Body of pancreas (tissue), 4 donors: ENCODE results near the gene TSEN34. TPM values are rescaled to one million over a fixed set of nuclear protein-coding genes. Genes with fewer than 3 reads are reported as not detected.

Experiments used
- ATAC-seq: fragments of 150-250 bp; one replicate; pipeline ENCODE4 v1.9.1; 2016
- DNase-seq, 4 donors: peaks; one replicate each; pipeline ENCODE4 v3.0.0-alpha.2; 2019
- H3K27ac ChIP-seq, 4 donors: fragments of 200-600 bp; sonication (generic); 1 replicate in 3 of 4; 2 replicates in 1 of 4; pipeline versions ENCODE4 v1.5.1 to v1.6.1; 2016 to 2019; ENCODE audit warnings: mild to moderate bottlenecking in 1 of 4, mixed read lengths in 1 of 4, moderate library complexity in 1 of 4
- H3K27me3 ChIP-seq, 2 donors: fragments of 200-600 bp; sonication (generic); one replicate each; pipeline ENCODE4 v1.6.0; 2016; ENCODE audit warnings: mild to moderate bottlenecking in 1 of 2
- H3K36me3 ChIP-seq, 2 donors: fragments of 200-600 bp; sonication (generic); replicated peaks in 1 of 2; 2 replicates each; pipeline ENCODE4 v1.5.1; 2016; ENCODE audit warnings: low read depth in 2 of 2; ENCODE audit not compliant: insufficient read depth in 1 of 2
- H3K4me1 ChIP-seq: fragments of 200-600 bp; sonication (generic); one replicate; pipeline ENCODE4 v1.6.0; 2016
- H3K4me3 ChIP-seq, 2 donors: fragments of 200-600 bp; sonication (generic); 1 replicate in 1 of 2; 2 replicates in 1 of 2; pipeline ENCODE4 v1.5.1; 2016 to 2019
- H3K9me3 ChIP-seq, 3 donors: fragments of 200-600 bp; sonication (generic); 1 replicate in 2 of 3; 2 replicates in 1 of 3; pipeline ENCODE4 v1.5.1; 2016
- CTCF ChIP-seq, 7 experiments: fragments of 450-650 bp in 4 of 7; fragments of 200-600 bp in 3 of 7; sonication (generic) in 3 of 7; IDR thresholded peaks; one replicate each; pipeline ENCODE4 v1.5.1; 2016 to 2019; ENCODE audit warnings: antibody characterized with exemption in 7 of 7
- POLR2A ChIP-seq, 3 donors: fragments of 450-650 bp; IDR thresholded peaks; one replicate each; pipeline ENCODE4 v1.6.1; 2016; ENCODE audit warnings: antibody characterized with exemption in 3 of 3, mild to moderate bottlenecking in 2 of 3
- WGBS, 2 donors: methylation state at CpG; one replicate each; pipeline ENCODE4 v1.1.5; 2017; 5-methylcytosine and 5-hydroxymethylcytosine counted together
- intact Hi-C: fragments of 100-400 bp; cut with DNase I; formaldehyde crosslinking; loops from one replicate; pipeline ENCODE4 v1.15.1; 2023
- total RNA-seq, 2 donors: library from RNA; depleted of rRNA; stranded (reverse); fragments of >200 nt; gene quantifications; one replicate each; pipeline ENCODE4 v1.1.0, GENCODE V29; 2016

The TSEN34 gene
- total RNA-seq, 2 donors from 2014 or later, result 33.9 to 56.6 TPM

GRCh38 chr19:54173951-54174834 lies 16.9 kb upstream of the TSEN34 start:
- H3K9me3 ChIP-seq, result no peaks in the 10 kb centered on the region
- no peak for DNase-seq
- H3K27me3 ChIP-seq, result no peaks in the 10 kb centered on the region
- no peaks in the 10 kb centered on the region for H3K36me3 ChIP-seq
- H3K4me1 ChIP-seq, result peaks cover 12% of the 10 kb centered on the region
- H3K4me3 ChIP-seq, result no peak overlapping the region
- H3K27ac ChIP-seq, result peak overlapping the region in 2 of 4 donors; percentile 89 to 94
- intact Hi-C loops, result no loop called here
- 74 to 76% methylated on average over 2 to 18 of the region's 25 CpGs for WGBS, 2 donors
- TF ChIP-seq CTCF (IDR thresholded peaks at IDR 0.05), result no peak
- no peak for TF ChIP-seq POLR2A (IDR thresholded peaks at IDR 0.05)
- ATAC-seq, result no peak

- peak in 3 of 4 donors; percentile 45 to 54 (median 51) for DNase-seq
- WGBS, 2 donors, result 70 to 78% methylated on average over 16 to 23 of the region's 23 CpGs
These were observed 12.4 kb upstream of the TSEN34 start for GRCh38 chr19:54178581-54179261.

GRCh38 chr19:54179262-54179852 lies 11.8 kb upstream of the TSEN34 start:
- no peaks in the 10 kb centered on the region for H3K27me3 ChIP-seq
- ATAC-seq, result no peak
- H3K4me1 ChIP-seq, result no peaks in the 10 kb centered on the region
- H3K9me3 ChIP-seq, result no peaks in the 10 kb centered on the region
- H3K4me3 ChIP-seq, result no peak overlapping the region
- TF ChIP-seq CTCF (IDR thresholded peaks at IDR 0.05) (no peak), POLR2A (IDR thresholded peaks at IDR 0.05) (no peak)
- WGBS, 2 donors, result 78 to 88% methylated on average over 10 of the region's 10 CpGs
- no peak overlapping the region for H3K27ac ChIP-seq
- intact Hi-C loops, result no loop called here
- DNase-seq, result no peak
- no peaks in the 10 kb centered on the region for H3K36me3 ChIP-seq

More at GRCh38 chr19:54178581-54179261, 12.4 kb upstream of the TSEN34 start:
- no peaks in the 10 kb centered on the region for H3K36me3 ChIP-seq
- H3K27me3 ChIP-seq, result no peaks in the 10 kb centered on the region
- no peak overlapping the region for H3K27ac ChIP-seq
- H3K4me3 ChIP-seq, result no peak overlapping the region
- H3K9me3 ChIP-seq, result no peaks in the 10 kb centered on the region
- H3K4me1 ChIP-seq, result peaks cover under 1% of the 10 kb centered on the region
- intact Hi-C loops, result no loop called here
- TF ChIP-seq CTCF (IDR thresholded peaks at IDR 0.05) (no peak), POLR2A (IDR thresholded peaks at IDR 0.05) (no peak)
- peak; percentile 80 for ATAC-seq

GRCh38 chr19:54179921-54180461 lies 11.1 kb upstream of the TSEN34 start:
- Histone ChIP-seq H3K9me3 (no peaks in the 10 kb centered on the region), H3K27ac (no peak overlapping the region), H3K36me3 (no peaks in the 10 kb centered on the region), H3K4me1 (no peaks in the 10 kb centered on the region), H3K27me3 (no peaks in the 10 kb centered on the region), H3K4me3 (no peak overlapping the region)
- 54 to 55% methylated on average over 5 to 10 of the region's 10 CpGs for WGBS, 2 donors
- peak in 2 of 4 donors; percentile 34 to 58 for DNase-seq
- intact Hi-C loops, result no loop called here
- TF ChIP-seq CTCF (IDR thresholded peaks at IDR 0.05), result peak in 2 of 7 experiments; percentile 8 to 32
- no peak for TF ChIP-seq POLR2A (IDR thresholded peaks at IDR 0.05)
- peak; percentile 26 for ATAC-seq
